ENCODE results near the gene PGM1.

PGM1 gene

GRCh38 chr1:63669151-63669961 lies 76.1 kb downstream of the PGM1 start:
- no peak for DNase-seq

- no peak for DNase-seq
Measured at GRCh38 chr1:63670164-63670563, 77.0 kb downstream of the PGM1 start.

- no peak for DNase-seq
Measured at GRCh38 chr1:63671514-63671913, 78.3 kb downstream of the PGM1 start.

GRCh38 chr1:63674238-63674864 lies 81.1 kb downstream of the PGM1 start:
- DNase-seq: peak in 2 of 3 experiments; percentile 28 to 76

GRCh38 chr1:63674865-63675419 lies 81.7 kb downstream of the PGM1 start:
- peak in 1 of 3 experiments; percentile 15 for DNase-seq

- no peak for DNase-seq
Measured at GRCh38 chr1:63675420-63675931, 82.3 kb downstream of the PGM1 start.

GRCh38 chr1:63677497-63677896 lies 84.3 kb downstream of the PGM1 start:
- no peak for DNase-seq

- no peak for DNase-seq
Measured at GRCh38 chr1:63678200-63678599, 85.0 kb downstream of the PGM1 start.

GRCh38 chr1:63679076-63679475 lies 85.9 kb downstream of the PGM1 start:
- DNase-seq: no peak

- DNase-seq: no peak
Measured at GRCh38 chr1:63679589-63679988, 86.4 kb downstream of the PGM1 start.

- DNase-seq: no peak
Measured at GRCh38 chr1:63682936-63683335, 89.7 kb downstream of the PGM1 start.

- no peak for DNase-seq
Measured at GRCh38 chr1:63683759-63684158, 90.5 kb downstream of the PGM1 start.

GRCh38 chr1:63686696-63687095 lies 93.5 kb downstream of the PGM1 start:
- DNase-seq: no peak

GRCh38 chr1:63688302-63688890 lies 95.2 kb downstream of the PGM1 start:
- no peak for DNase-seq

GRCh38 chr1:63690966-63691700 lies 97.9 kb downstream of the PGM1 start:
- DNase-seq: no peak

- DNase-seq: peak; percentile 23 to 67 (median 61)
Measured at GRCh38 chr1:63691701-63692425, 98.7 kb downstream of the PGM1 start.

- no peak for DNase-seq
Measured at GRCh38 chr1:63693944-63694571, 100.8 kb downstream of the PGM1 start.

GRCh38 chr1:63698001-63698838 lies 105.0 kb downstream of the PGM1 start:
- no peak for DNase-seq

GRCh38 chr1:63701187-63701586 lies 108.0 kb downstream of the PGM1 start:
- peak in 2 of 3 experiments; percentile 35 to 72 for DNase-seq

- peak; percentile 31 to 86 (median 51) for DNase-seq
Measured at GRCh38 chr1:63703701-63704107, 110.5 kb downstream of the PGM1 start.

GRCh38 chr1:63704443-63704842 lies 111.2 kb downstream of the PGM1 start:
- peak in 1 of 3 experiments; percentile 44 for DNase-seq
